Heart left ventricle (tissue), 13 donors: ENCODE measurements around the gene NECTIN4.
A peak's percentile ranks its signal among the peaks of the same experiment; 100 is the strongest.

Experiments used
- POLR2A ChIP-seq, 2 donors: fragments of 450-650 bp; IDR thresholded peaks; one replicate each; pipeline ENCODE4 v1.6.1; 2017; ENCODE audit warnings: antibody characterized with exemption in 2 of 2, mild to moderate bottlenecking in 2 of 2, moderate library complexity in 2 of 2
- TF ChIP-seq, protein P1 (sequence below), 12 donors: fragments of 200-600 bp; sonication (generic) in 4 of 12; IDR thresholded peaks; one replicate each; pipeline versions ENCODE4 v1.5.0 to v1.8.0; 2018 to 2022; ENCODE audit warnings: antibody characterized with exemption in 12 of 12, mild to moderate bottlenecking in 5 of 12
- donor health status: ischemic (EF 13 %, LVEDD 7.1; RV severe dilation, severe dysfunction).
- donor health status: DM: no; HTN: yes; CAD: no.
- donor health status: DM: no; HTN: no; CAD: no.
- donor health status: ischemic (EF 25% LVEDD 6.9; RV normal size, moderate dysfunction).
- donor health status: ischemic (EF 25% LVEDD 5.7; RV mildly dilated, moderate dysfunction).
- donor health status: ischemic (EF 35%, LVEDD 5.7; RV mildly dilated, moderate dysfunction).
- donor health status: nonischemic (EF 11% LVEDD 7.7; RV severe dilation, severe dysfunction).
- donor health status: DM: yes; HTN: yes; CAD: no.
- donor health status: PGD.
- donor health status: ischemic (EF 29% LVEDD 5.4; RV normal size, mild dysfunction).
- donor health status: nonischemic (EF 23%, LVEDD 6.1; RV moderate dilation, normal function).

DNA sequence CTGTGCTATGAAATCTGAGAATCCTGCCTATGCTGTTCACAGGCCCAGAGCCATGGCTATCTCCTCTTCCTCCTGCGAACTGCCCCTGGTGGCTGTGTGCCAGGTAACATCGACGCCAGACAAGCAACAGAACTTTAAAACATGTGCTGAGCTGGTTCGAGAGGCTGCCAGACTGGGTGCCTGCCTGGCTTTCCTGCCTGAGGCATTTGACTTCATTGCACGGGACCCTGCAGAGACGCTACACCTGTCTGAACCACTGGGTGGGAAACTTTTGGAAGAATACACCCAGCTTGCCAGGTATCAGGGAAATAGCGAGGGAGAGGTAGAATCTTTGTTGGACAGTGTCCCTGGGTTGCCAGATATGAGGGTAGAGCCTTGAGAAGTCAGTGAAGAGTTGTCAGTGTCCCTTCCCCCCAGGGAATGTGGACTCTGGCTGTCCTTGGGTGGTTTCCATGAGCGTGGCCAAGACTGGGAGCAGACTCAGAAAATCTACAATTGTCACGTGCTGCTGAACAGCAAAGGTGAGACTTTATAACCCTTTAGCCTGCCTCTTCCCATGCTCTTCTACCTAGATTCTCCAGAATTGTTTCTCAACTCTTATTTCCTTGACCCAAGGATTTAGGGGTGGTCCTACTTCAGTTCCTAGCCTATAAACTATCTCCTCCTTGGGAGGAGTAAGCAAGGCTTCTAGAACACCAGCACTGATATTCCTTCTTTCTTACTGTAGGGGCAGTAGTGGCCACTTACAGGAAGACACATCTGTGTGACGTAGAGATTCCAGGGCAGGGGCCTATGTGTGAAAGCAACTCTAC lies 29.9 kb upstream of the NECTIN4 start:
- TF ChIP-seq POLR2A (IDR thresholded peaks at IDR 0.05): no peak
- TF ChIP-seq, protein P1, sequence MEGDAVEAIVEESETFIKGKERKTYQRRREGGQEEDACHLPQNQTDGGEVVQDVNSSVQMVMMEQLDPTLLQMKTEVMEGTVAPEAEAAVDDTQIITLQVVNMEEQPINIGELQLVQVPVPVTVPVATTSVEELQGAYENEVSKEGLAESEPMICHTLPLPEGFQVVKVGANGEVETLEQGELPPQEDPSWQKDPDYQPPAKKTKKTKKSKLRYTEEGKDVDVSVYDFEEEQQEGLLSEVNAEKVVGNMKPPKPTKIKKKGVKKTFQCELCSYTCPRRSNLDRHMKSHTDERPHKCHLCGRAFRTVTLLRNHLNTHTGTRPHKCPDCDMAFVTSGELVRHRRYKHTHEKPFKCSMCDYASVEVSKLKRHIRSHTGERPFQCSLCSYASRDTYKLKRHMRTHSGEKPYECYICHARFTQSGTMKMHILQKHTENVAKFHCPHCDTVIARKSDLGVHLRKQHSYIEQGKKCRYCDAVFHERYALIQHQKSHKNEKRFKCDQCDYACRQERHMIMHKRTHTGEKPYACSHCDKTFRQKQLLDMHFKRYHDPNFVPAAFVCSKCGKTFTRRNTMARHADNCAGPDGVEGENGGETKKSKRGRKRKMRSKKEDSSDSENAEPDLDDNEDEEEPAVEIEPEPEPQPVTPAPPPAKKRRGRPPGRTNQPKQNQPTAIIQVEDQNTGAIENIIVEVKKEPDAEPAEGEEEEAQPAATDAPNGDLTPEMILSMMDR (IDR thresholded peaks at IDR 0.05): peak in 8 of 12 donors; percentile 8 to 40 (median 28)
